SIG-M5 (cell line): ENCODE results near the gene PPP1R26.
"Not testable (repeated sequence)": the region's sequence is repeated elsewhere in the genome, so short reads cannot be mapped to it uniquely, and the experiment has no call there.

ENCODE experiments used
- DNase-seq: peaks from one replicate; lab custom pipeline; 2025; lab: John Stamatoyannopoulos, UW

PPP1R26 gene

DNA sequence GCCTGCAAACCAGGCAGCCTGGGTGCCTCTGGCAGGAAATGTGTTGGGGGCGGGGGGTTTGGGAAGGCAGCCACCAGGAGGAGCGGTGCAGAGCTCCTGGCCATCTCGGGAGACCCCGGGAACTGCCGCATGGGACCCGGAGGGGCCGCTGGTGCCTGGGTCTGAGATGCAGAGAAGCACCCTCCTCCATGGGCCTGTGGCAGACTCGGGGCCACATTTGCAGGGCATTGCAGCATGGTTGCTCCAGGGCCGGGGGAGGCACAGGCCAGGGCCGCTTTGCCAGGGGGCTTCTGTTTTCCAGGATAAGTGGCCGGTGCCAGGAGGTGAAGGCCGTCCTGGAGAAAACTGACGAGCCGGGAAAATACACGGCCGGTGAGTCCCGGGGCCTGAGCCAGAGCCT lies 43.3 kb downstream of the PPP1R26 start:
- DNase-seq = no peak

GRCh38 chr9:135523521-135524129 lies 44.0 kb downstream of the PPP1R26 start:
- DNase-seq = no peak

- no peak for DNase-seq
These were observed 44.7 kb downstream of the PPP1R26 start for GRCh38 chr9:135524130-135524861.

- DNase-seq = no peak
These were observed 45.9 kb downstream of the PPP1R26 start for GRCh38 chr9:135525241-135526088.

DNA sequence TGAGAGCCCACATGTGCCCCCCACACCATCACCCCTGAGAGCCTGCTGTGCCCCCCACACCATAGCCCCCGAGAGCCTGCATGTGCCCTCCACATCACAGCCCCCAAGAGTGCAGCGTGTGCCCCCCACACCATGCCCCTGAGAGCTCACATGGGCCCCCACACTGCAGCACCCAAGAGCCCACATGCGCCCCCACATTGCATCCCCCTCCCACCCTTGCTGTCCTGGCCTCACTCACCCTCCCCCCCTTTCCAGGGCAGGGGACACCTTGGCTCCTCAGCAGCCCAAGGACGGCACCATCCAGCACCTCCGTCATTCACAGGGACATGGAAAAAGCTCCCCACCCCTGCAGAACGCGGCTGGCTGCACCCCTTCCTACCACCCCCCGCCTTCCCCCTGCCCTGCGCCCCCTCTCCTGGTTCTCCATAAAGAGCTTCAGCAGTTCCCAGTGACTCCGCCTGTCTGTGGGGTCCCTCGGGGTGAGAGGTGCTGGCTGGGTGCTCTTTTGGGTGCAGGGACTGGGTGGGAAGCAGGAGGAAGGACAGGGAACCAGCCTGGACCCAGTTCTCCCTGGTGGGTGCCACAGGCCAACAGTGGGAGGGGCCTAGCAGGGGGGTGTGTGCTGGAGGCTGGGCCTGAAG lies 46.6 kb downstream of the PPP1R26 start:
- DNase-seq = no peak

GRCh38 chr9:135526730-135527571 lies 47.4 kb downstream of the PPP1R26 start:
- DNase-seq = no peak

DNA sequence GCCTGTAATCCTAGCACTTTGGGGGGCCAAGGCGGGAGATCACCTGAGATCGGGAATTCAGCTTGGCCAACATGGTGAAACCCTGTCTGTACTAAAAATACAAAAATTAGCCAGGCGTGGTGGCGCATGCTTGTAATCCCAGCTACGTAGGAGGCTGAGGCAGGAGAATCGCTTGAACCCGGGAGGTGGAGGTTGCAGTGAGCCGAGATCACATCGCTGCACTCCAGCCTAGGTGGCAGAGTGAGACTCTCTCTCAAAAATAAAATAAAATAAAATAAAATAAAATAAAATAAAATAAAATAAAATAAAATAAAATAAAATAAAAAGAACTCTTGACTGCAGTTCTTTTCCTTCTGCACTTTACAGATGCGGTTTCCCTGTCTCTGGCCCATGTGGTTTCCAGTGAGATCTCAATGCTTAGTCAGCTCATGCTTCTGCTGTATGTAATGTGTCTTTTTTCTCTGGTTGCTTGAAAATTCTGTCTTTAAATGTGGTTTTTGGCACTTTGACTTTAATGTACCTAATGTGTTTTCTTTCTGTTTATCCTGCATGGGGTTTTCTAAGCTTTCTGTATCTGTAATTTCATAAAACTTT lies 49.4 kb downstream of the PPP1R26 start:
- not testable (repeated sequence) for DNase-seq

DNA sequence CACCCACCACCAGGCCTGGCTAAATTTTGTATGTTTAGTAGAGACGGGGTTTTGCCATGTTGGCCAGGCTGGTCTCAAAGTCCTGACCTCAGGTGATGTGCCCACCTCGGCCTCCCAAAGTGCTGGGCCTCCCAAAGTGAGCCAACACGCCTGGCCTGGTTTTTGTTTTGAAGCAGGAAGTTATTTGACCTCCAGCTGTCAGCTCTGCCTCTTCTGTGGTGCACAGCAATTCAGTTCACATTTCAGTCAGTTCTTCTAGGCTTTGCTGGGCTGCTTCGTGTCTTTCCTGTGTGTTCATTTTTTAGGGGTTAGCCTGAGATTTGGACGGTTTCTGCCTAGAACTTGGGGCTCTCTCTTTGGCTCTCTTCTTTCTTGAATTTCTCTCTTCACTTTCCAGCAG lies 50.6 kb downstream of the PPP1R26 start:
- no peak for DNase-seq

GRCh38 chr9:135531096-135531495 lies 51.5 kb downstream of the PPP1R26 start:
- no peak for DNase-seq

DNA sequence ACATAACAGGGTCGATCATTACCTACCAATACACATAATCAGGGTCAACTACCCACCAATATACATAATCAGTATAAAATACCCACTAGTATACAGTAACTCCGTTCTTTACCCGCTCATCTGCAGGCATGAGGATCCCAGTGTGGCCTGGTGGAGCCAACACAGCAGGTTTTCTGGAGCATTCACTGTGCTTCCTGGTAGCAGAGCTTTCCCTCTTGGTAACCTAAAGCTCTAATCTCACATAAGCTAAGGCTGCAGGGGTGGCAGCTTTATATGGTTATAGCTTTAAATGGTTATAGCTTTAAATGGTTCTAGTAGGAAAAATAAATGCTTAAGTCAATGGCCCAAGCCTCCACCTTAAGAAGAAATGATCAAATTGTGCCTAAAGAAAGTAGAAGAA lies 53.5 kb downstream of the PPP1R26 start:
- DNase-seq = no peak

DNA sequence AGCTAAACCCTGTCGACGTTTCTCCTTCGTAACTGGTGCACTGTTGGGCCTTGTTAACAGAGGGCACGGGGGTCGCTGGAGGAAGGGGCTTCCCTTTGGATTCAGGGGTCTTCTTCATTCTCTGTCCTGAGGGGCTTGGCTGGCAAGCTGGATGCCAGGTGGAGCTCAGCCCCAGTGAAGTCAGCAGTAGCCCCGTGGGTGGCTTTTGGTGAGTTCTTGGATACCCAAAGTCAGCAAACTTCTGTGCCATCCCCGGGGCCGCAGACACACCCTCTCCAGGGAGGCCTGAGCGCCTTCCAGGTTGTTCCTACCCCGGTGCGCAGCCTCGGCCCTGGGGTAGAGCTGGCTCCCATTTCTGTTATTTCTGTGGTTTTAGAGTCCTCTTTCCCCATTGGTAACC lies 54.1 kb downstream of the PPP1R26 start:
- DNase-seq = no peak

GRCh38 chr9:135534192-135534711 lies 54.7 kb downstream of the PPP1R26 start:
- DNase-seq = not testable (repeated sequence)

GRCh38 chr9:135534826-135535225 lies 55.2 kb downstream of the PPP1R26 start:
- DNase-seq = not testable (repeated sequence)

DNA sequence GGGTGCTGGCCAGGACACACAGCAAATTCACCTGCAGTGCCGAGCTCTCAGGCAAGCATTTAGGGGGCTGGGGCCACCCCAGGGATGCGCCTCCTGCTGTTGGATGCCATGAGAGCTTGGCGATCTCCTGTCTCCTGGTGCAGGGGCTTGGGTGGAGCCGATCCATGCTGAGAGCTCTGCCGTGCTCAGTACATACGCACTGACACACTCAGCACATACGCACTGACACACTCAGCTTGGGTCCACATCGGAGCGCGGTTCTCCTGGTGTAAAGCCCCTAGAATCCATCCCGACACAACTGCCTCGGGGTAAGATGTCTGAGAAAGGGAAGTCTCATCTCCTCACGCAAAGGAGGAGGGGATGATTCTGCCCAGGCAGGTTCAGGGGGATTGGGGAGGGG lies 56.0 kb downstream of the PPP1R26 start:
- DNase-seq = not testable (repeated sequence)

GRCh38 chr9:135536216-135536615 lies 56.6 kb downstream of the PPP1R26 start:
- DNase-seq = no peak
